Measurements from ENCODE around the gene NGRN. TPM values are rescaled to one million over a fixed set of nuclear protein-coding genes. Genes with fewer than 3 reads are reported as not detected.

The NGRN gene
- total and polyA plus RNA-seq, 2 of the 4 experiments (the other 2 are of a cell fraction) = 39.6 to 46.2 TPM

DNA sequence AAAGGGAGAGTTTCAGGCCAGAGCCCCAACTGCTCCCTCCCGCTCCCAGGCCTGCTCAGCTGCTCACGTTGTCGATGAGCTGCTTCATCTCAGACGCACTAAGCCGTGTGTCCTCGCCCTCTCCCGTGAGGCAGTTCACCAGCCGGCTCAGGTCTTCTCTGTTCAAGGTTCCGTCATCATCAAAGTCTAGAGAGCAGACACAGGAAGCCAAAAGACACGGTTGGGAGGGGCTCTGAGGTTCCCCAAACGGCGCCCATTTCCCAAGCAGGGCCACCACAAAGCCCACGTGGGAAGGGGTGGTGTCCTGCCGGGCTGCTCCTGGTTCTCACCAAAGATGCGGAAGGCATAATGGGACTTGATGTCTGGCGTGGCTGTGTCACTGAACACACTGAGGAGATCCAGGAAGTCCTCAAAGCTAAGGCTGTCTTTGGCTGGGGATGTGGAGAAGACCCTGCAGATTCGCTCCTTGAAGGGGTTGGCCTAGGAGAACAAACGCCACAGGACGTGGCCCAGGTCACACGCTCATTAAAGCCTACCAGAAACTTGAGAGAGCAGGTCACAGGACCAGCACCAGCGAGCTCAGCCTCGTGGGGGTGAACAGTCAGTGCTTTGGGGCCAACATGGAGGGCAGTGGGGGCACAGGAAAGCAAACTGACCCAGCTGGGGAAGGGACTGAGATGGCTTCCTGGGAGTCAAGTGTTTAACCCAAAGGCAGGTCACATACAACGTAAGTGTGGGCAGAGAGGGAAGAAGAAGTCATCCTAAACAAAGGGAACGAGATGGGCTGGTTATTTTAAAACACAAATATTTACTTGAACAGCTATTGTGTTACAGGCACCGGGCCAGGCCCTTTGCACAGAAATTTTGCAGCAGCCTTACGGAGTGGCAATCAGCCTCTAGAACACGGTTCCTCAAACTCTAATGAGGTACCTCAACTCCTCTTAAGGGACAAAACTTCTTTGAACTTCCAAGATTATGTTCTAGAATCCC lies 34.1 kb upstream of the NGRN start:
- Histone ChIP-seq H3K4me3 (ENCODE audit: insufficient read depth, low read depth, low read length) (no peak overlapping the region), H4K20me1 (ENCODE audit: insufficient read depth, low read length) (0 out of 2 replicates have a peak, but pooled peaks cover 7% of the 10 kb centered on the region), H3K9ac (ENCODE audit: low read depth, low read length) (no peak overlapping the region), H3K79me1 (ENCODE audit: low read depth in 1 of 2, low read length in 2 of 2) (peaks cover 19 to 45% of the 10 kb centered on the region in 2 experiments), H3K4me2 (ENCODE audit: low read depth, low read length) (no peak overlapping the region; the same call in 1 of the 2 replicates), H2AFZ (replicated peaks; ENCODE audit: low read length, poor library complexity) (no peak overlapping the region), H3K36me3 (ENCODE audit: control insufficient read depth, insufficient read depth, low read length) (peaks cover 42% of the 10 kb centered on the region), H3K18ac (ENCODE audit: low read depth, low read length) (no peak overlapping the region), H2BK15ac (ENCODE audit: low read depth, low read length) (no peak overlapping the region), H3K27me3 (ENCODE audit: control insufficient read depth, insufficient read depth, low read length) (no peaks in the 10 kb centered on the region), H4K5ac (ENCODE audit: low read depth, low read length) (no peak overlapping the region), H3K56ac (ENCODE audit: extremely low read depth, insufficient read depth, low read length) (no peak overlapping the region), H3K9me1 (ENCODE audit: insufficient read depth, low read length) (peaks cover 18% of the 10 kb centered on the region), H3K9me3 (ENCODE audit: control insufficient read depth, insufficient read depth, low read length) (no peaks in the 10 kb centered on the region), H4K8ac (ENCODE audit: low read depth in 2 of 2, low read length in 2 of 2) (no peak overlapping the region), H3K14ac (replicated peaks; ENCODE audit: low read depth, low read length) (no peak overlapping the region), H2AK9ac (replicated peaks; ENCODE audit: low read depth, low read length, poor library complexity) (peak overlapping the region; percentile 46), H2AK5ac (ENCODE audit: low read depth, low read length) (no peak overlapping the region; the same call in 1 of the 2 replicates), H3K4ac (ENCODE audit: low read depth, low read length) (no peak overlapping the region), H3K23ac (ENCODE audit: low read depth, low read length) (no peak overlapping the region), H3K4me1 (ENCODE audit: control insufficient read depth, insufficient read depth, low read length) (peaks cover 4% of the 10 kb centered on the region), H3K27ac (ENCODE audit: insufficient read depth, low read length) (no peak overlapping the region), H2BK20ac (ENCODE audit: low read depth, low read length) (no peak overlapping the region), H2BK5ac (ENCODE audit: low read depth, low read length, poor library complexity, severe bottlenecking) (no peak overlapping the region), H2BK120ac (ENCODE audit: low read depth, low read length) (no peak overlapping the region), H4K91ac (ENCODE audit: insufficient read depth, low read depth, low read length) (no peak overlapping the region)
- ChIA-PET CTCF (no interaction called here), POLR2A (ENCODE audit: unreplicated experiment) (interaction anchor here (0.6 kb wide), 1 partner anchor 39 kb away, joined by 12 read pairs; no protein-coding TSS in a partner anchor)
- WGBS, 2 experiments (ENCODE audit: extremely low coverage in 2 of 2, insufficient read length in 1 of 2) = 85% methylated on average over 15 of the region's 27 CpGs; no CpG with 5 or more reads in 1 of the 2 experiments
- TF ChIP-seq MAZ (IDR thresholded peaks at IDR 0.05; ENCODE audit: borderline replicate concordance, low read depth, low read length) (no peak), NFE2L2 (IDR thresholded peaks at IDR 0.05; ENCODE audit: low read depth, low read length) (no peak), SMC3 (IDR thresholded peaks at IDR 0.05; ENCODE audit: low read depth, low read length) (no peak), RAD21 (IDR thresholded peaks at IDR 0.05; ENCODE audit: low read length) (no peak), CEBPB (IDR thresholded peaks at IDR 0.05; ENCODE audit: low read depth, low read length) (no peak), POLR2A (IDR thresholded peaks at IDR 0.05; ENCODE audit: low read depth, low read length) (no peak), RCOR1 (IDR thresholded peaks at IDR 0.05; ENCODE audit: insufficient replicate concordance, low read length) (no peak), MXI1 (IDR thresholded peaks at IDR 0.05; ENCODE audit: borderline replicate concordance, low read depth, low read length) (no peak), CHD1 (IDR thresholded peaks at IDR 0.05; ENCODE audit: low read depth, low read length) (no peak), BHLHE40 (IDR thresholded peaks at IDR 0.05; ENCODE audit: low read depth, low read length) (no peak)
- TF ChIP-seq, protein P1, sequence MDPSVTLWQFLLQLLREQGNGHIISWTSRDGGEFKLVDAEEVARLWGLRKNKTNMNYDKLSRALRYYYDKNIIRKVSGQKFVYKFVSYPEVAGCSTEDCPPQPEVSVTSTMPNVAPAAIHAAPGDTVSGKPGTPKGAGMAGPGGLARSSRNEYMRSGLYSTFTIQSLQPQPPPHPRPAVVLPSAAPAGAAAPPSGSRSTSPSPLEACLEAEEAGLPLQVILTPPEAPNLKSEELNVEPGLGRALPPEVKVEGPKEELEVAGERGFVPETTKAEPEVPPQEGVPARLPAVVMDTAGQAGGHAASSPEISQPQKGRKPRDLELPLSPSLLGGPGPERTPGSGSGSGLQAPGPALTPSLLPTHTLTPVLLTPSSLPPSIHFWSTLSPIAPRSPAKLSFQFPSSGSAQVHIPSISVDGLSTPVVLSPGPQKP (IDR thresholded peaks at IDR 0.05; ENCODE audit: borderline replicate concordance, low read depth, low read length) = no peak
- TF ChIP-seq, protein P2, sequence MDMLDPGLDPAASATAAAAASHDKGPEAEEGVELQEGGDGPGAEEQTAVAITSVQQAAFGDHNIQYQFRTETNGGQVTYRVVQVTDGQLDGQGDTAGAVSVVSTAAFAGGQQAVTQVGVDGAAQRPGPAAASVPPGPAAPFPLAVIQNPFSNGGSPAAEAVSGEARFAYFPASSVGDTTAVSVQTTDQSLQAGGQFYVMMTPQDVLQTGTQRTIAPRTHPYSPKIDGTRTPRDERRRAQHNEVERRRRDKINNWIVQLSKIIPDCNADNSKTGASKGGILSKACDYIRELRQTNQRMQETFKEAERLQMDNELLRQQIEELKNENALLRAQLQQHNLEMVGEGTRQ (IDR thresholded peaks at IDR 0.05; ENCODE audit: low read depth, low read length) = no peak
- dilution Hi-C loops (cut with HindIII; ENCODE audit: low sequenced_read_pairs, unreplicated experiment) = no loop called here
- in situ Hi-C loops (cut with MboI; ENCODE audit: low sequenced_read_pairs) = no loop called here
- intact Hi-C loops (cut with micrococcal nuclease) = loop anchor here (5.0 kb wide), 1 partner anchor 339 kb away; the partner anchor contains the start of gene AP3S2
- no TSS peak for BruUV-seq (replicated peaks)
- ATAC-seq (ENCODE audit: low read depth) = no peak
- DNase-seq = no peak
